ENCODE data around the gene NFKB2. TPM values are rescaled to one million over a fixed set of nuclear protein-coding genes. Genes with fewer than 3 reads are reported as not detected.

NFKB2 gene
- total RNA-seq, 1 donor from 2014 or later, result 26.8 TPM

DNA sequence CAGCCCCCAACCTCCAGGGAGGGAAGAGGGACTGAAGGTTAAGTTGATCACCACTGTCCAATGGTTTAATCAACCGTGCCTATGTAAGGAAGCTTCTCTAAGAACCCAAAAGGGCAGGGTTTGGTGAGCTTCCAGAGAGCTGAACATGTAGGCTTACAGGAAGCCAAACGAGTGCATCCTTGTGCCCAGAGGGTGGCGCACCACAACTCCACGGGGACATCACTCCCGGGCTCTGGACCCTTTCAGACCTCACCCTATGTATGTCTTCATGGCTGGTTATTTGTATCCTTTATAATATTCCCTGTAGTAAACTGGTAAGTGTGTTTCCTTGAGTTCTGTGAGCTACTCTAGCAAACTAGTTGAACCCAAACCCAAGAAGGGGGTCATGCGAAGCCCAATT, 11.5 kb upstream of the NFKB2 start:
- intact Hi-C loops (cut with DNase I), result no loop called here
- Histone ChIP-seq H3K9me3 (no peaks in the 10 kb centered on the region), H3K4me1 (no peaks in the 10 kb centered on the region), H3K27ac (no peak overlapping the region), H3K36me3 (peaks cover 0 to 35% of the 10 kb centered on the region in 2 donors), H3K27me3 (no peaks in the 10 kb centered on the region), H3K4me3 (no peak overlapping the region)
- TF ChIP-seq POLR2AphosphoS5 (IDR thresholded peaks at IDR 0.05; ENCODE audit: insufficient read depth in 1 of 2, low read depth in 1 of 2) (no peak), POLR2A (IDR thresholded peaks at IDR 0.05) (no peak)
- TF ChIP-seq, protein P1, sequence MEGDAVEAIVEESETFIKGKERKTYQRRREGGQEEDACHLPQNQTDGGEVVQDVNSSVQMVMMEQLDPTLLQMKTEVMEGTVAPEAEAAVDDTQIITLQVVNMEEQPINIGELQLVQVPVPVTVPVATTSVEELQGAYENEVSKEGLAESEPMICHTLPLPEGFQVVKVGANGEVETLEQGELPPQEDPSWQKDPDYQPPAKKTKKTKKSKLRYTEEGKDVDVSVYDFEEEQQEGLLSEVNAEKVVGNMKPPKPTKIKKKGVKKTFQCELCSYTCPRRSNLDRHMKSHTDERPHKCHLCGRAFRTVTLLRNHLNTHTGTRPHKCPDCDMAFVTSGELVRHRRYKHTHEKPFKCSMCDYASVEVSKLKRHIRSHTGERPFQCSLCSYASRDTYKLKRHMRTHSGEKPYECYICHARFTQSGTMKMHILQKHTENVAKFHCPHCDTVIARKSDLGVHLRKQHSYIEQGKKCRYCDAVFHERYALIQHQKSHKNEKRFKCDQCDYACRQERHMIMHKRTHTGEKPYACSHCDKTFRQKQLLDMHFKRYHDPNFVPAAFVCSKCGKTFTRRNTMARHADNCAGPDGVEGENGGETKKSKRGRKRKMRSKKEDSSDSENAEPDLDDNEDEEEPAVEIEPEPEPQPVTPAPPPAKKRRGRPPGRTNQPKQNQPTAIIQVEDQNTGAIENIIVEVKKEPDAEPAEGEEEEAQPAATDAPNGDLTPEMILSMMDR (IDR thresholded peaks at IDR 0.05), result no peak
- DNase-seq (ENCODE audit: extremely low spot score in 2 of 2), result no peak

DNA sequence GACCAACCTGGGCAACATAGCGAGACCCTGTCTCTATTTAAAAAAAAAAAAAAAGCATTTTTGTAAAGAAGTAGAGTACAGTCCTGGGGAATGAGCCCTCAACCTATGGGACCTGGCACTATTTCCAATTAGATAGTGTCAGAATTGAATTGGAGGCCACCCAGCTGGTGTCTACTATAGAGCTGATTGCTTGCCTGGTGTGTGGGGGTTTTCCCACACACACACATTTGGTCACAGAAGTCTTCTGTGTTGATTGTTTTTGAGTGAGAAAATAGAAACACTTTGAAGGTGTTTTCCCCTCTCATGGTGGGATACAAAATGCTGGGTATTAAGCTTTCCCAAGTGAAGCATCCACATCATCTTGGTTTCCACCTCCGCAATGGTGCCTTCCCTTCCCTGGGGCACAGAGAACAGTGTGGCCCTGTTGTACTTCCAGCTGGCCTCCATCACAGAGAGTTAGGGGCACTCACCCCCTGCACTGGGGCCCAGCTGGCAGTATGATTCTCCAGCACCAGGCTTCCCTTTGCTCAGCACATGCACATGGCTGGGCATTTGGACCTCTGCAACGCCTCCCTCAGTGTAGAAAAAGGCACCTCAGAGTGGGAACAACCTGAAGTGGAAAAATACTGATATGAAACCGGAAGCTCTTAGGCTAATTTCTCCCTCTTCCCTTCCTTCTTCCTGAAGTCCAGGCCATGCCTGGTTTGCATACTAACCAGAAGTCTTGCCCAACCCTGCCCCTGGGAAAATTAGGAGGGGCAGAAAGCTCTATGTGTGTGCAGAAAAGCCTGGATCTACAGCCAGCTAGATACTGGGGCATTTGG, 10.7 kb upstream of the NFKB2 start:
- Histone ChIP-seq H3K27me3 (no peaks in the 10 kb centered on the region), H3K4me3 (no peak overlapping the region), H3K4me1 (no peaks in the 10 kb centered on the region), H3K27ac (no peak overlapping the region), H3K36me3 (peaks cover 0 to 27% of the 10 kb centered on the region in 2 donors), H3K9me3 (no peaks in the 10 kb centered on the region)
- TF ChIP-seq POLR2AphosphoS5 (IDR thresholded peaks at IDR 0.05; ENCODE audit: insufficient read depth in 1 of 2, low read depth in 1 of 2) (no peak), POLR2A (IDR thresholded peaks at IDR 0.05) (no peak)
- TF ChIP-seq, protein P1 (IDR thresholded peaks at IDR 0.05), result no peak
- intact Hi-C loops (cut with DNase I), result no loop called here
- no peak for DNase-seq (ENCODE audit: extremely low spot score in 2 of 2)

DNA sequence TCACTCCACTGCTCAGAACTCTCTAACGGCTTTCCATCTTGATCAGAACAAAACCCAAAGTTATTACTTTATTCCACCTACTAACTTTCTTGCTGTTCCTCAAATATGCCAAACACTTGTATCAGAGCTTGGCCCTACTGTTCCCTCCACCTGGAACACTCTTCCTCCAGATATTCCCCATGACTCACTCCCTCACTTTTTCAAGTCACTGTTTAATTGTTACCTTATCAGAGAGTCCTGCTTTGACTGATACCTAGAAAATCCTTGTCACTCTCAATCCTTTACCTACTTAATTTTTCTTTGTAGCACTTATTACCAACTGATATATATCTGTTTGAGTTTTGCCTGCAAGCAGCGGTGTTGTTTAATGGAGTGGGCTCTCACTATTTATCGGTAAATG, 5.6 kb upstream of the NFKB2 start:
- Histone ChIP-seq H3K27ac (no peak overlapping the region), H3K36me3 (no peaks in the 10 kb centered on the region), H3K4me3 (no peak overlapping the region), H3K27me3 (no peaks in the 10 kb centered on the region), H3K9me3 (no peaks in the 10 kb centered on the region), H3K4me1 (peaks cover 10% of the 10 kb centered on the region)
- TF ChIP-seq, protein P1 (IDR thresholded peaks at IDR 0.05), result no peak
- TF ChIP-seq POLR2A (IDR thresholded peaks at IDR 0.05) (no peak), POLR2AphosphoS5 (IDR thresholded peaks at IDR 0.05; ENCODE audit: insufficient read depth in 1 of 2, low read depth in 1 of 2) (no peak)
- intact Hi-C loops (cut with DNase I), result loop anchor here (10.0 kb wide), 1 partner anchor 195 kb away; no protein-coding TSS in a partner anchor
- DNase-seq (ENCODE audit: extremely low spot score in 2 of 2), result no peak

DNA sequence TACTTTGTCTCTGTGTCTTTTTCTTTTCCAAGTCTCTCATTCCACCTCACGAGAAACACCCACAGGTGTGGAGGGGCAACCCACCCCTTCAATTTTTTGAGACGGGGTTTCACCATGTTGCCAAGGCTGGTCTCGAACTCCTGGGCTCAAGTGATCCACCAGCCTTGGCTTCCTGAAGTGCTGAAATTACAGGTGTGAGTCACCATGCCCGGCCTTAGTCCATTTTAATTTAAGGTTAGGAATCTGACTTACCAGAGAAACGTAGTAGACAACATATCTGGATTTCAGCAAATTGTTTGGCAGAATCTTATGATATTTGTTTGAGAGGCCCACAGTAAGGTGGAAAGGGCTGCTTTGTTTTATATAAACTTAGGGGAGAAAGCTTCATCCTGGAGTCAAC, 3.2 kb upstream of the NFKB2 start:
- intact Hi-C loops (cut with DNase I), result loop anchor here (10.0 kb wide), 1 partner anchor 192 kb away; no protein-coding TSS in a partner anchor
- Histone ChIP-seq H3K27me3 (no peaks in the 10 kb centered on the region), H3K27ac (no peak overlapping the region), H3K36me3 (no peaks in the 10 kb centered on the region), H3K4me1 (peaks cover 31% of the 10 kb centered on the region), H3K4me3 (no peak overlapping the region), H3K9me3 (no peaks in the 10 kb centered on the region)
- DNase-seq (ENCODE audit: extremely low spot score in 2 of 2), result no peak
- no peak for TF ChIP-seq POLR2AphosphoS5 (IDR thresholded peaks at IDR 0.05; ENCODE audit: insufficient read depth in 1 of 2, low read depth in 1 of 2)
- TF ChIP-seq, protein P1 (IDR thresholded peaks at IDR 0.05), result no peak
- TF ChIP-seq POLR2A (IDR thresholded peaks at IDR 0.05), result no peak

Measured in vagina (tissue), 2 donors.